GM19324 (cell line): ENCODE measurements around the gene FGF23.
"Not testable (repeated sequence)": the region's sequence is repeated elsewhere in the genome, so short reads cannot be mapped to it uniquely, and the experiment has no call there.

Experiments used
- ATAC-seq: cut with Tn5 transposase; IDR thresholded peaks from one replicate; pipeline ENCODE4 v1.9.1; 2021; ENCODE audit warnings: mild to moderate bottlenecking, moderate library complexity; ENCODE audit not compliant: unreplicated experiment, low FRiP score

Gene FGF23

DNA sequence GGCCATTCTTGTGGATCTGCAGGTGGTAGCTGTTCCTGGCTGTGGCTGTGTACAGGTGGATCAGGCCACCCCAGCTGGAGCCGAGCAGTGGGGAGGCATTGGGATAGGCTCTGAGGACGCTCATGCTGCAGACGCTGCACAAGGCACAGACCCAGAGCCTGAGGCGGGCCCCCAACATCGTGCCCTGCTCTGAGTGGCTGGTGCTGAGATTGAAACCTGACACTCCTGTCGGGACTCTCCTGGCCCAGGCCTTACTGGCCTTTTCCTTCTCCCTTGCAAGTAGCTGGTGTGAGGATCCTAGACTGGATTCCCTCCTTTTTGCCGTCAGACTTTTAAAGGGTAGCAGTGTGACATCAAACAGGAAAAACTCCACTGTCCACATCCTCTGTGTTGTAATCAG is at the start of gene FGF23:
FGF23 (minus strand) TSS at position 308 of the 400 bp plus-strand sequence; CDS start at position 178, 130 bp downstream.
- no peak for ATAC-seq

DNA sequence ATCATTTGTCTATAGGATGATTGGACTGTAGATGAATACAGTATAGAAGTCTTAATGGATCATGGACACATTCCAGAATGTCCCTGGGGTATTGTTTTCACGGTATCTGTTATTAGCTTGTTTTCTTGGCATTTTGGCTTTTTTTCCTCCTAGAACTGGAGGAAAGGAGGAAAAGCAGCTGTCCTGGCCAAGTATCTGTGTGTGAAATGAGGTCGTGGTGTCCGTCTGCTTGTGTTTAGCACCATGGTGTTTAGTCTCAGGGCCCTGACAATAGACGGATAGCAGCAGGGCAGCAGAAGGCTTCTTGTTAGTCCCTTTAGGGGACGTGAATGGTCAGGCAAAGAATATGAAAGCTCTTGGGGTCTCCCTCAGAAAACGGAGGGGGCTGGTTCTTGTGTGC is 44.9 kb upstream of the FGF23 start:
- ATAC-seq = no peak

DNA sequence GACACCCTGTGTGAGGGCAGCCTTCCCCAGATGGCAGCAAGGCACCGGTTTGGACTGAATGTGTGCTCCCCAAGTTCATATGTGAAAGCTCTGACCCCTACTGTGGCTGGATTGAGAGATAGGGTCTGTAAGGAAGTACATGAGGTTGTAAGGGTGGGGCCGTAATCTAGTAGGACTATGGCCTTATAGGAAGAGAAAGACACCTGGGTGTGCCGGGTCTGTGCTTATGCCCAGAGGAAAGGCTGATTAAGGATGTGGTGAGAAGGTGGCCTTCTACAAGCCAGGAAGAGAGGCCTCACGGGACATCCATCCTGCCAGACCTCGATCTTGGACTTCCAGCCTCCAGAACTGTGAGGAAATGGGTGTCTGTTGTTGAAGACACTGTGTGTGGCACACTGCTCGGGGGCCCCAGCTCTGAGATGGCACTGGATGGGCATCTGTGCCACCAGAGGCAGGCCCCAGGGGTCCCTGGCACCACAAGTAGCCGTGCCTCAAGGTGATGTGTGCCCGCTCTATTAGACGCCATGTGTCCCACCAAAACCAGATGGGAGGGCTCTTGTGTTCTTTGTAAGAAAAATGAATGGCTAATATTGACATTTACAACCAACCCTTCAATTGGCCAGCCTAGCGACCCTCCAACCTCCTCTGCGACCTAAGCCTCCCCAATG is 44.1 kb upstream of the FGF23 start:
- no peak for ATAC-seq

DNA sequence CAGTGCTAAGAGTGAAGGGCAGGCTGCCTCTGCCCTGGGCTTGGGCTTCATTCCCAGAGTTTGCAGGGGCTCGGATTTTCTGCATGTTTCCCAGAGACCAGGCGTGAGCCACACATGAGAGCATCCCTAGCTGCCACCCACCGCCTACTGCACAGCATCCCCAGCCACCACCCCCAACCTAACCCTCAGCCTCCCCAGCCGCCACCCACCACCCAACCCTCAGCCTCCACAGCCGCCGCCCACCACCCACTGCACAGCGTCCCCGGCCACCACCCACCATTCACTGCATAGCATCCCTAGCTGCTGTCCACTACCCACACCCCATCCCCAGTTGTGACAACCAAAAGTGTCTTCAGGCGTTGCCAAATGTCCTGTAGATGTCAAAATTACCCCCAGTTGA is 43.5 kb upstream of the FGF23 start:
- ATAC-seq = no peak

DNA sequence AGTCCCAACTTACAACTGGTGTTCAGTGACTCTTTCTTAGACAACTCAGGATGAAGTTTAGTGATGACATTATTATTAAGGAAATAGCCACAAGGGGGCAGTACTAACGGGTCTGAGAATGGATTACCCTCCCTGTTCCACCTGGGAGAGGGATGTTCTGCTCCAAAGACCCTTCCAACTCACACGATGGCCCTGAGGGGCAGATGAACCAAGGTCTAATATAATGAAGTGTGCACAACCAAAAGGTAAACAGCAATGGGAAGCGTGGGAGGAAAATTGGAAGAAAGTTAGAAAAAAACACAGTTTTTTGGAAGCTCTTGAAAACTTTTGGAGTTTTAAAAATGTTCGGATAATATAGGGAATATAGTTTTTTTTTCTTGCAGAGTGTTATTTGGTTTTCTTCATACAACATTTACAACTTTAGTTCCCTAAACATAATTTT is 42.1 kb upstream of the FGF23 start:
- ATAC-seq = no peak

DNA sequence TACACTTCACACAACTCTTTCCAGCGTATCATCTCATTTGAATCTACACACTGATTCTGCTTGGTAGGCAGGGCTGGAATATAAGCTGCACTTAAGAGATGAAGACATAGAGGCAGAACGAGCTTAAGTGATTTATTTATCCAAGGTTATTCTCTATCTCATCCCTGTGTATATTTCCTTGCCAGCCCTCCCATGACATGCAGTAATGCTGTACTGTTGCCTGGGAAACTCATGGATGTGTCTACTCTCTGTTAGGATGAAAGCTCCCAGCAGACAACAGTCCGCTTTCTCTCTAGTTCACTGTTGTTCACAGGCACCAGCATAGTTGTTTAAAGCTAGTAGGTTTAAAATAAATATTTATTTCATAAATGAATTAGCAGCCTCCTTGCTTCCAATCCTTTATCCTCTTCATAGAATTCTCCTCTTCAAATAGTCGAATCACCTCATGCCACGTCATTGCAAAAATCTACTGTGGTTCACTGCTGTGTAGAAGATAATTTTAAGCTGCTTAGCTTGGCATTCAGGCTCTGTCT is 40.7 kb upstream of the FGF23 start:
- no peak for ATAC-seq

DNA sequence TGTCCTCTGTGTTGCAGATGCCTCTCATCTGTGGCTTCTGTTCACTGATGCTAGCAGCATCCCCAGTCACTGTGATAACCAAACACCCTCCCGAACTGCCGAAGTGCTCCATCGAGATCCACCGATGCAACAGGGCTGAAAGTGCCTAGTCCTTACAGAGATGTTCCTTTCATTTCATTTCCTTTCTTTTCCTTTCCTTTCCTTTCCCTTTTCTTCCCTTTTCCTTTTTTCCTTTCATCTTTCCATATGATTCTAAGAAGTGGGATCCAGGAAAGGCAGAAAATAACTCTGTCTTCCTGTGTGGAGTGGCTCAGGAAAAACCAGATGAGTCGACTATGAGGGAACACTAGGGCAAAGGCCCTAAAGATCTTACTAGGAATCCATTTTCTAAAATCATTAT is 39.4 kb upstream of the FGF23 start:
- no peak for ATAC-seq

DNA sequence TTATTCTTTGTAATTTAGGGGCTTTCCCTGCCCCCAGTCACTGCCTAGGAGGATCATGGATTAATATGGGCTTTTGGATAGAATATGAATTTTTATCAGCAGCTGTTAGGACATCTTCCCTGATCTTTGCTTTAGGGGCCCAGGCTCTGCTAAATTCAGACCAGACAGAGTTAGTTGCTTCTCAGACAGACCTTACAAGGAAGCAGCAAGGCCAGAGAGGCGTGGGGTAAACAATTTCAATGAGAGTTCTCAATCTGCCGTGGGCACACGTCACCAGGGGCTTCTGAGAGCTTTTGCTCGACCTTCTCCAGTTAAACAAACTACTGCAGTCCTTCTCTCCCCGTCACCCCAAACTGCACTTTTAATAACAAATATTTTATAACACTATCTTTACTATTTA is 38.4 kb upstream of the FGF23 start:
- ATAC-seq = no peak

DNA sequence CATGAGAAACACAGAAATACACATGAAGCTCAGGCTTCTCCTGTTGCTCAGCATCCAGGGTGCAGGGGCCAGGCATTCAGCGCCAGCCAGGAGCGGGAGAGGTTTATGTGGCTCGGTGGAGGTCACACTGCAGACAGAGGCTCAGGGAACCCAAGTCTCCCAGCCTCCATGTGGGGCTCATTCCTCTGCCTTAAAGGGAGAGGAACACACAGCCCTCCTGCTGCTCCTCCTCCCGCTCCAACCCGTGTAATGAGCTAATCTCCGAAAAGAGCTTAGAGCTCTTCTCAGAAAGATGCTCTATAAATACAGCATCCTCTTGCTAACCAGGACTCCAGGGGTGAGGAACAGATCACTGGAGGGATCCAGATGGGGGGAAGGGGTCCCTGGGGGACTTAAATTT is 37.9 kb upstream of the FGF23 start:
- no peak for ATAC-seq

DNA sequence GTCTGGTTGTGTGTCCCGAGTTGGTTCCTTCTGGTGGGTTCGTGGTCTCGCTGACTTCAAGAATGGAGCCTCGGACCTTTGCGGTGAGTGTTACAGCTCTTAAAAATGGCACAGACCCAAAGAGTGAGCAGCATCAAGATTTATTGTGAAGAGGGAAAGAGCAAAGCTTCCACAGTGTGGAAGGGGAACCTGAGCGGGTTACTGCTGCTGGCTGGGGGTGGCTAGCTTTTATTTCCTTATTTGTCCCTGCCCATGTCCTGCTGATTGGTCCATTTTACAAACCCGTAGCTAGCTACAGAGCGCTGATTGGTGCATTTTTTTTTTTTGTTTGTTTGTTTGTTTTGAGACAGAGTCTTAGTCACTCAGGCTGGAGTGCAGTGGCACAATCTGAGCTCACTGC is 36.8 kb upstream of the FGF23 start:
- ATAC-seq = no peak

DNA sequence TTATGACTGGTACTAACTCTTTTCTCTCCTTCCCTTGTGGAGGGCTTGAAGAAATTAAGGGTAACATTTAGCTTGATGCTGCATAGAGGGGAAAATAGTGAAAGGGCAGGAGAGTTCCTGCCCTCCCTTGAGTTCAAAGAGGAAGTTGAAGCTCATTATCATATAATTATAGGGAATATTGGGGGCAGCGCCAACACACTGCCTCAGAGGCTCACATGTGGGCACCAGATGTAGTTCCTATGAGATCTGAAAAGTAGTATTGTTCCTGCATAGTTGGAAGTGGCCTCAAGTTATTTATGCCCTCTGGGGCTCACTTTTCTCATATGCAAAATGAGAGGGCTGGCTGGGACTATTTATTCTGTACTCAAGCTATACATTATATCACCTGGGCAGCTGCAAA is 33.0 kb upstream of the FGF23 start:
- ATAC-seq = no peak

DNA sequence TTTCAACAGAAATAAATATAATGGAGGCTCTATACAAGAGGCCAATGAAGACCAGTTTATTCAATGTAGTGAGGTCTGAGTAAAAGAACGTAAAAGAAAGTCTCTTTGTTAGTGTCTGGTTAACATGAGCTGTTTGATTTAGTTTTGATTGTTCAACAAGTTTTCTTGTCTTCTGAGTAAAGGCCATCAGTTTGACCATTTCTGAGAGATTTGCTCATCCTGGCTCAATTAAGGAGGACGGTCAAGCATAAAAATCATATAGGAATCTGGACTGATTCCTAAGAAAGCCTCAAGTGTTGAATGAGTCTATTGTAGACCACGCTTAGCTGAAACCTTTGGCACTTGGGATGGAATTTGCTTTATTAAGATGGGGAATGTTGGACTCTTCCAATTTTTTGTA is 32.5 kb upstream of the FGF23 start:
- ATAC-seq = no peak

DNA sequence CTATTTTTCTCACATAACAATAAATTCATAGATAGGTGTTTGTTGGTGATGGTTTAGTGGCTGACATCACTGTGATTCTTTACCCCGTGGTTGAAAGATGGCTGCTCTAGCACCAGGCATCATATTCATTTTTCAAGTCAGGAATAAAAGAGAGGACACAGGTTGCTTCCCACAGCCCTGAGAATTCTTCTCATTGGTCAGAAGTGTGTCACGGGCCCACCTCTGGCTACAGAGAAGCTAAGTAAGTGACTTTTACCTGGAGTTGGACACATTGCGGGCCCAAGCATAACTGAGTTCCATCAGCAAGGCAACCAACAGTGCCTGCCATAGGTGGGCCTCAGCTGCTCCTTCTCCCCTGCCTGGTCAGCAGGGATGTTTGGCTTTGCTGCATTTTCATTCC is 27.6 kb upstream of the FGF23 start:
- no peak for ATAC-seq

DNA sequence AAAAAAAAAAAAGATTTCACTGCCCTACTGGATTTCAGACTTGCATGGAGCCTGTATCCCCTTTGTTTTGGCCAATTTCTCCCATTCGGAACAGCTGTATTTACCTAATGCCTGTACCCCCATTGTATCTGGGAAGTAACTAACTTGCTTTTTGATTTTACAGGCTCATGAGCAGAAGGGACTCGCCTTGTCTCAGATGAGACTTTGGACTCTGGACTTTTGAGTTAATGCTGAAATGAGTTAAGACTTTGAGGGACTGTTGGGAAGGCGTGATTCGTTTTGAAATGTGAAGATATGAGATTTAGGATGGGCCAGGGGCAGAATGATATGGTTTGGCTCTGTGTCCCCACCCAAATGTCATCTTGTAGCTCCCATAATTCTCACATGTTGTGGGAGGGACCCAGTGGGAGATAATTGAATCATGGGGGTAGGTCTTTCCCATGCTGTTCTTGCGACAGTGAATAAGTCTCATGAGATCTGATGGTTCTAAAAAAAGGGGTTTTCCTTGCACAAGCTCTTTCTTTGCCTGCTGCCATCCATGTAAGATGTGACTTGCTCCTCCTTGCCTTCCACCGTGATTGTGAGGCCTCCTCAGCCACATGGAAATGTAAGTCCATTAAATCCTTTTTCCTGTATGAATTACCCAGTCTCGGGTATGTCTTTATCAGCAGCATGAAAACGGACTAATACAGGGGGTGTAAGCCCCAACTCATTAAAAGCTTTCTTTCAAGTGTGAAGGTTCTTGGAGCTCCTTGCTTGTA is 25.5 kb upstream of the FGF23 start:
- ATAC-seq = not testable (repeated sequence)

DNA sequence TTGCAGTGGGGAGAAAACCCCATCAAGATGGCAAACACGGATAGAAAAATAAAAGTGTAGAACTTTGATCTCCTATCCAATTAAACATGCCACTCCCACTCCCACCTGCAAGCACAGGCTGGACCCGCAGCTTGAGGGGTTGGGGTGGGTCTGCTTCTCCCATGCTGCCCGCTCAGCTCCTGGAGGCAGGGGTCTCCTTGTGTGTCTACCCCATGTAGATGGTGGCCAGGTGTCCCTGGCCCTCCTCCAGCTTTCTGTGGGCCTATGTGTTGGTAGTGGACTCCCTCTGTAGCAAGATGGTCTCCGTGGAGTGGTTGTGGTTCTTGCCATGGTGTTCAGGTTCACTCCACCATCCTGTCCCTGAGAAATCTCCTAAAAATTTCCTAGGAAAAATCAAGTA is 23.5 kb upstream of the FGF23 start:
- no peak for ATAC-seq

DNA sequence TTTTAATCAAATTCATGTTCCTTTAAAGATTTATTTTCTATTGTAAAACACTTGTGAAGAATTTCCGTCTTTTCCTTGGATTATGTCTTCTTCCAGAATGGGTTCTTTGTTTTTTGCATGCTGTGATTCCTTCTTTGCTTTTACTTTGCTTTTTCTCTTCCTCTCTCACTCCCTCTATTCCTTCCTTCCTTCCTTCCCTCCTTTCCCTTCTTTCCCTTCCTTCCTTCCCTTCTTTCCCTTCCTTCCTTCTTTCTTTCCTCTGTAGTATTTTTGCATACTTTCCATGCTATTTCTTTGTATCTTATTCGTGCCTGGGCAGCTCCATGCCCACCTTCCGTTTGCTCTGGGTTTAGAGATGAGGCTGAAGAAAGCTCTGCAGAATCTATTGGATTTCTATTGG is 21.6 kb upstream of the FGF23 start:
- no peak for ATAC-seq

DNA sequence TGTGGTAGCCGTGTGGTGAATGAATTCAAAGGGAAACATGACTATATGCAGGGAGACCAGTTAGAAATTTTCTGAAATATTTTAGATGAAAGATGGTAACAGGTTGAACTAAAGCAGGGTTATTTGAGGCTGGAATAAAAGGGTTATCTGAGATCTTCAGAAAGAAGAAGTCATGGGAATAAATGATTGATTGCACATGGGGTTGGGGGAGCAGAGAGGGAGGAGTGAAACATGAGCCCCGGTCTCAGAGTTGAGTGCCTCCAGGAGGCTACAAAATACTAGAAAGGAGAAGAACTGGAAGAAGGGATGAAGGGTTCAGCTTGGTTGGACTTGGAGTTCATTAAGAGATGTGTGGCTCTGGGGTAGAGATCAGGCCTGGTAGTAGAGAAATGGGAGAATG is 16.3 kb upstream of the FGF23 start:
- ATAC-seq = no peak

DNA sequence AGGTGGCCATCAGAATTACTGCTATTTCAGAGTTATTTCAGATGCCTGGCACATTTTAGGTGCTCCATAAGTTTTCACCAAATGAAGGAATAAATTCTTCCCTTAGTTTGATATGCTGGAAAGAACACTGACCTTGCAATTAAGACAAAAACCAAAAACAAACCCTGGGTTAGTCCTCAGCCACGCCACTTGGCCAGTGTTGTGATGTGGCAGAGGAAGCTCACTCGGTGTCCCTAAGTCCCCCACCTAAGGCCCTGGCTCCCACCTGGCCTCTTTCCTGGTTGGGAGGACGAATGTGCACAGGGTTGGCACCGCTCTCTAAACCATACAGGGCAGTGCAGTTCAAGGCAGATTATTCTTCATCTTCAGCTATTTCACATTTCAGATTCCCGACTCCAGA is 13.7 kb upstream of the FGF23 start:
- no peak for ATAC-seq

DNA sequence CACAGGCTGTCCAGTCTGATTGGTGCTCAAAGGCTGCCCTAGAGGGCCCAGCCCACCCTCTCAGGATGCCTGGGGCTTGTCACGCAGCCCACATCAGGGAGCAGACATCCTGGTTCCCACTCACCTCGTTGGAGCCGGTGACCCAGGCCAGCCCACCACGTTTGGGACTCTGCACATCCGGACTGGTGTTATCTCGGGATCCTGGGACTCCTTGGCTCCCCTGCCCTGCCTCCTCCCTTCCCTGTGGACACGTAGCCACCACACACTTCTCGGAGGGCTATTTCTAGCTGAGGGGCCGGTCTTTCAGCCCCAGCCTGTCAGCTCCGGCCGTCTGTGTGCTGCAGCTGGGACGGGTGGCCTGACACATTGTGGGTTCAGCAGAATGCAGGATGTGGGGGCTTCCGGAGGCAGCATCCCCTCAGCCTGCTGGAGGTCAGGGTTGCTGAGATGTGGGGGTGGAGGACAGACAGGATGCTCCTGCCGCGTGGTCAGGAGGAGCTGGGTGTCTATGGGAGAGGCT is 12.8 kb upstream of the FGF23 start:
- ATAC-seq = no peak

DNA sequence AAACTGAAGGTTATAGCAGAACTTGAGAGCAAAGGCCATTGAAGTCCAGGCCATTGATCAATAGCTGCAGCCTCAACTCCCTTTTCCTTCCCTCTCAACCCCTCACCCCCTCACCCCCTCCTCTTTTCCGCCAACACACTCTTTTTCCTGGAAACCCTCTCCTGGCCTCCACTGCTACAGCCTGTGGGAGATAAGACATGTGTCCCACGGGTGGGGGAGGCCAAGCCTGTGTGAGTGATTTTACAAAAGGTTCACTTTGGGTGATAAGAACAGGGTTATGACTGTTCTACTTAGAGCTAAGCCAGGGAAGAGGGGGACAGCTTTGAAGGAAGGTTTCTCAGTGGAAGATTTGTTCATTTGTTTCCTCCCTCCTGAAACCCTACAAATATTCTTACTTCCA is 9.2 kb upstream of the FGF23 start:
- no peak for ATAC-seq

DNA sequence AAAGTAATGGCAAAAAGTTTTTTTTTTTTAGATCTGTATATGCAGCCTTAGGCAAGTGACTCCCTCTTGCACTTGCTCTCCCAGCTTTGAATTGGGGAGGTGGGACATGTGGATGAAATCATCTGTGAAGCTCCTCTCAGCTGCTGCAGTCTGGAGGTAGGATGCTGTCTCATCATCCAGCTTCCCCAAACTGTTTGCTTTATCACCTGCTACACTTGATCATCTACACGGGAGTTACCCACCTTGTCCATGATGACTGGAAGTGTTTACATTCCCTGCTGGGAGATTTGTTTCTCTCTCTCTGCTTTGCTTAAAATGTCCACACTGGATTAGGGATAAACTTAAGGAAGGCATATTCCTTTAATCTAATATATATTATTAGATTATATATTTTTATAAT is 8.5 kb upstream of the FGF23 start:
- no peak for ATAC-seq

DNA sequence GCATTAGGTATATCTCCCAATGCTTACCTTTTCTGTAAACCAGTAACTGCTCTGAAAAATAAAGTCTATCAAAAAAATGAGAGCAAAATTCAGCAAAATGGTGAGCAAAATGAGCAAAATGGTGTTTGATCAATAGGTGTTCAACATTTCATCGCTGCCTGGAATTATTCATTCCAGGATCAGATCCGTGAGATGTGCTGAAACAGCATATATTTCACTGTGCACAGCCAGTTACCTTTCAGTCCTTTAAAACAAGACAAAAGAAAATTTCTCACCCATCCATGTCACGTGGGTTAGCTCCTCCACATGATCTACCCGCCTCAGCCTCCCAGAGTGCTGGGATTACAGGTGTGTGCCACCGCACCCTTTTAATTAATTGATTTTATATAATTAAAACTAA is 8.1 kb upstream of the FGF23 start:
- ATAC-seq = no peak
